Subcutaneous adipose tissue (tissue), 4 donors: ENCODE data around the gene NCOA6. TPM values are rescaled to one million over a fixed set of nuclear protein-coding genes. Genes with fewer than 3 reads are reported as not detected.

Experiments used
- CTCF ChIP-seq: fragments of 450-650 bp; IDR thresholded peaks from one replicate; pipeline ENCODE4 v1.5.1; 2016; ENCODE audit warnings: low read depth, mild to moderate bottlenecking, control low read depth, antibody characterized with exemption, moderate library complexity
- total RNA-seq, 4 donors: library from RNA; depleted of rRNA; stranded (reverse); fragments of >200 nt; gene quantifications; one replicate each; pipeline ENCODE4 v1.1.0, GENCODE V29; 2016

Gene NCOA6
- total RNA-seq, 4 donors from 2014 or later, result 16.0 to 23.5 (median 20.4) TPM

- no peak for TF ChIP-seq CTCF
Measured at GRCh38 chr20:34709831-34710567, 115.5 kb downstream of the NCOA6 start.

DNA sequence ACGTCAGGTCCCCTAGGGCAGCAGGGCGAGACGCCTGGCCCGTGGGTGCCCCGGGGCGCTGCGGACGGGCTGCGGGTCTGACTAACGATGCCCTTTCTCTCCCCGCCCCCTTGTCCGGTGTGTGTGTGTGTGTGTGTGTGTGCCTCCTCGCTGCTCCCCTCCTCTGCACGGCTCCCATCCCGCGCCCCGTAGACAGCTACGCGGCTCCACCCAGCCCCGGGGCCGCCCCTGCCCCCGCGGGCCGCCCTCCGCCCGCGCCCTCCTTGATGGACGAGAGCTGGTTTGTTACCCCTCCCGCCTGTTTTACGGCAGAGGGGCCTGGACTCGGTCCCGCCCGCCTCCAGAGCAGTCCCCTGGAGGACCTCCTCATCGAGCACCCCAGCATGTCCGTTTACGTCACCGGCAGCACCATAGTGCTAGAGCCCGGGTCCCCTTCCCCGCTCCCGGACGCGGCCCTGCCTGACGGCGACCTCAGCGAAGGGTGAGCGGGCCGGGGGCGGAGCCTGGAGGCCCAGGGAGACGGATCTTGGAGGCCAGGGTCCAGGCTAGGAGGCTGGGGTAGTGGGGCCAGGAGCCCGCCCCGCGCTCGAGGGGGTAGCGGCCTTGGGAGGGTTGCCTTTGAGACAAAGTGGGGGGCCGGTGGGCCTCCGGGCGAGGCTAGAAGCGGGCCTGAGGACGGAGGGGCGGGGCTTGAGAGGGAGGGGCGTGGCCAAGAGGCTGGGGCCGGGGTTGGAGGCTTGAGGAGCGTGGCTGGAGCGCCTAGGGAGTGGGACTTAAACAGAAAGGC is 116.2 kb downstream of the NCOA6 start:
- TF ChIP-seq CTCF, result no peak

- no peak for TF ChIP-seq CTCF
Measured at GRCh38 chr20:34708621-34709043, 116.8 kb downstream of the NCOA6 start.

DNA sequence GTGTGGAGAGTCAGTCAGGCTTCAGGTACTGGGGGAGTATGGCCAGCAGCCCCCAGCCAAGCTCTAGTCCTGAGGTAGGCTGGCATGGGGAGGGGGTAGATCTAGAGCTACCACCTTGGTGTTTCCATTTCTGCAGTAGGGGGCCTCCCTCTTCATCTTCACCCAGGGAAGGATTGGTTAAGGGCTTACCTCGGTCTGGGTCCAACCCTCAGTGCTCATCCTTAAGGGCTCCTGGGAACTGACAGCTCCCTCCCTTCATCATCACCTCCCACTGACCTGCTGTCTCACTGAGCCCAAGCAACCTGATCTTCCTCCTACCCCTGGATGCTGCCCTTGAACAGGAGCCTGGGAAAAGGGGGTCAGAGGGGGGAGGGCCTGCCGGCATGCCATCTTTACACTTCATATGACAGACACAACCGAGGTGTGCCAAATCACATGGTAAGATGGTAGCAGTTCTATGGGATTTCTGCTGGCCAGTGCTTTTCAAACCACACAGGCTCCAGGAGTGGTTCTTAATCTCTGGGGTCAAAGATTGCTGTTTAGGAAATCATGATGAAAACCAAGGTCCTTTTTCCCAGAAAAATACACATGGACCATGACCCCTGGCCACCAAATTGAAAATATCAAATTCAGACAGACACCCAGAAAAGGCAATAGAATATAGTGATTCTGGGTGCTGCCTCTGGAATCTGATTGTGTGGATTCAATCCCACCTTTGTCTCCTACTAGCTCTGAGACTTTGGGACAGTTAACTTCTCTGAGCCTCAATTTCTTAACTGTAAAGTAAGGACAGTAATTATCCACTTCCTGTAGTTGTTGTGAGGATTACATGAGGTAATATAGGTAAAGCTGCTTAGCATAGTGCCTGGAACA is 118.3 kb downstream of the NCOA6 start:
- no peak for TF ChIP-seq CTCF

- no peak for TF ChIP-seq CTCF
Measured at GRCh38 chr20:34706302-34706875, 119.1 kb downstream of the NCOA6 start.

GRCh38 chr20:34705397-34706301 is 119.8 kb downstream of the NCOA6 start:
- TF ChIP-seq CTCF, result no peak
